GM18498 (cell line): ENCODE measurements around the gene CNIH3.
"Not testable (repeated sequence)": the region's sequence is repeated elsewhere in the genome, so short reads cannot be mapped to it uniquely, and the experiment has no call there.

Source experiments
- ATAC-seq: cut with Tn5 transposase; IDR thresholded peaks from one replicate; pipeline ENCODE4 v1.9.1; 2021; ENCODE audit warnings: mild to moderate bottlenecking, moderate library complexity; ENCODE audit not compliant: unreplicated experiment

The CNIH3 gene

DNA sequence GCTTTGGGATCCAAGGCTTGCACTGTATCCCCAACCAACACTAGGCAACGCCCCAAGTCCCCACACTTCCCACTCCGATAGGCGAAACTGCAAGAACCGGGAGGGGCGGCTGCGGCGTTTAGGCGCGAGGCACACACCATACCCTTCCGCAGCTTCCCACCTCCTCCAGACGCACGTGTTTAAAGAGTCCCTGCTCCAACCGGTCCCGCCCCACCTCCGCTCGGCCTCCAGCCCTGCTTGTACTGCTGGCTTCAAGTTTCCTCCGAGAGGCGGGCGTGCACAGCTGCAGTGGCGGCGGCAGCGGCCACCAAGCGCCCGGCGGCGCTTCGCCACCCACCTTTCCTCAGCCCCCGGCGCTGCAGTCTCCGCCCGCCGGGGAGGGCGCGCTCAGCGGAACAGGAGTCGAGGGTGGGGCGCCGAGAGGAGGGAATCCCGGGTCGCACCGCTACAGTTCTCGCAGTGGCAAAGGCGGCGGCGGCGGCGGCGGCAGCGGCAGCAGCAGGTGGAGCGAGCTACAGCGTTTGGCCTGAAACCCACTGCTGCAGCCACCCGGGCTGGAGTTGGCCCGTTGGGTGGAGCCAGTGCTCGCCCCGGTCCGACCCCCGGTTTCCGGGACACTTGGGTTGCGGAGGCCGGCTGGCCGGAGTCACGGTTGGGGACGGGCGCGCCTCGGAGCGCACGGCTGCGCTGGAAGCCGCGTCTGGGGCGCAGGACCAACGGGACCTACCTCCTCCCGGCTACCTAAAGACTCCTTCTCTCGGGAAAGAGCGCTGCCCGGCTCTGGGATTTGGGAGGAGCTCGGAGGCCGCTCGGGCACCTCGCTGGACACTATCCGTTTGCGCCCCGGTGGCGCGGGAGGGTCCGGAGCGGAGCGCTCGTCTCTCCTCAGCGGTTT, at the start of gene CNIH3:
CNIH3 (plus strand) TSS at position 457 of the 895 bp plus-strand sequence. CDS start 858 bp downstream, outside the sequence.
- no peak for ATAC-seq

DNA sequence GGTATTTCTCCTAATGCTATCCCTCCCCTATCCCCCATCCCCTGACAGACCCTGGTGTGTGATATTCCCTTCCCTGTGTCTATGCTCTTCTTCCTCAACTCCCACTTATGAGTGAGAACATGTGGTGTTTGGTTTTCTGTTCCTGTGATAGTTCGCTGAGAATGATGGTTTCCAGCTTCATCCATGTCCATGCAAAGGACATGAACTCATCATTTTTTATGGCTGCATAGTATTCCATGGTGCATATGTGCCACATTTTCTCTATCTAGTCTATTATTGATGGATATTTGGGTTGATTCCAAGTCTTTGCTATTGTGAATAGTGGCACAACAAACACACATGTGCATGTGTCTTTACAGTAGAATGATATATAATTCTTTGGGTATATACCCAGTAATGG, 49.6 kb upstream of the CNIH3 start:
- ATAC-seq: not testable (repeated sequence)

DNA sequence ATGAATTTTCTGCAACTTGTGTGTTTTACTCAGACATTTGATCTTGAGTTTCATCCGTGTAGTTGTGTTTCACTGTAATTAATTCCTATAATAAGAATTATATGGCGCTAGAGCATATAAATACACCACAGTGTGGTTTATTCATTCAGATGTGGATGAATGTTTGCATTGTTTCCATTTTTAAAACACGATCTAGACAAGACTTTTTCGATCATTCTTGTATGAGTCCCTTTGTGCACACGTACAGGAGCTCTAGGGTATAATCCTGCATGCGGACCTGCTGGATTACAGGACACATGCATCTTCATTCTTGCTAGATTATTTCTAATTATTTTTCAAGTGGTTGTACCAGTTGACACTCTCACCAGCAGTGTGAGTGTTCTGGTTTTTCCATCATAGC, 46.8 kb upstream of the CNIH3 start:
- no peak for ATAC-seq

DNA sequence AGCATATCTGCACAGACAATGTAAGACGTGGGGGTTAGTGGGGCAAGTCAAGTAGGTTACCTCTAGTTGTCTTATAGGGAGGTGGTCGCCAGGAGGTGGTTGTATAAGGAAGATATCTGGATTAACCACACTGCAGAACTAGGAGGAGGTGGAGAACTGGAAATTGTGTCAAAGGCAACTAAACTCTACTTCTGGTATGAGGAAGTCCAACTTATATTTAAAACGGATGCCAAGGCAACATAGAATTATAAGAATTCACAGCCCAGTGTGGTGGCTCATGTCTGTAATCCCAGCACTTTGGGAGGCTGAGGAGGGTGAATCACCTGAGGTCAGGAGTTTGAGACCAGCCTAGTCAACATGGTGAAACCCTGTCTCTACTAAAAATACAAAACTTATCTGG, 44.1 kb upstream of the CNIH3 start:
- ATAC-seq: not testable (repeated sequence)

DNA sequence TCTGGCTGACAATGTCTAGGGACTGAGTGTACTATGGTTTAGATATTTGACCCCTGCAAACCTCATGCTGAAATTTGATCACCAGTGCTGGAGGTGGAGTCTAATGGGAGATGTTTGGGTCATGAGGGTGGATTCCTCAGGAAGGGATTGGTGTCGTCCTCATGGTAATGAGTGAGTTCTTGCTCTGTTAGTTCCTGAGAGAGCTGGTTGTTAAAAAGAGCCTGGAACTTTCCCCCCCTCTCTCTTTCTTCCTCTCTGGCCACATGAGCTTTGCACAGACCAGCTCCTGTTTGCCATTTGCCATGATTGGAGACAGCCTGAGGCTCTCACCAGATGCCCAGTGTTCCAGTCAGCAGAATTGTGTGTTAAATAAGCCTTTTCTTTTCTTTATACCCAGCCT, 36.6 kb upstream of the CNIH3 start:
- ATAC-seq: no peak

DNA sequence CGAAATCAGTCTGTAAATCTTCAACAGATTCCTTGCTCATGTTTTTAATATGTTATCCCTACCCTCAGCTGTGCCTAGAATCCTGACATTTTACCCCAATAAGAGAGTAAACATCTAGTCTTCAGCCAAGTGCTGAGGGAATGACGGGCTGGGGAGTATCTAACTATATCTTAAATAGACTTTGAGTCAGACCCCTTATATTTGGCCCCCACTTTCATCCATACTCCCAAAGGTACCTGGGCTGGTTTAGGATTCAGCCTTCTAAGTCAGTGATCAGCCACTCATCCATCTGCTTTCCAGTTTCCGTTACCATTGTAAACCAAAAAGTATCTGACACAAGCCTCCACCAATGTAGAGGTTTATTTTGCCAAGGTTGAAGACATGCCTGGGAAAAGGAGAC, 36.1 kb upstream of the CNIH3 start:
- no peak for ATAC-seq

DNA sequence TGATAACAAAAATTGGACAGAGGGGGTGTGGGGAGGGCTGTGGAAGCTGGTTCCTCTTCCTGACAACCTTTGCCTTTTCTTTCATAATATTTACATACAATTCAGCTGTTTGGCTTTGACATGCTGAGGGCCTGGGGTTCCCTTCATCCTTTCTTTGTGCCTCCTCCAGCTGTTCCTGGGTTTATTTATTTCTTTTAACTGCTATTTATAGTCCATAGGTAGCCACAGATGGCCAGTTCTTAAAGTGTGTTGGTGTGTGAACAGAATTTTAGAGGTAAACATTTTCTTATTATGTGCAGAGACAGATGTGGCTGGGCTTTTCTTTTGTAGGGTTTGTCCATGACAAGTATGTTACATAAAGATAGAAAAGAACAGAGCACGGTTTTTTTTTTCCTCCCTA, 34.1 kb upstream of the CNIH3 start:
- no peak for ATAC-seq

DNA sequence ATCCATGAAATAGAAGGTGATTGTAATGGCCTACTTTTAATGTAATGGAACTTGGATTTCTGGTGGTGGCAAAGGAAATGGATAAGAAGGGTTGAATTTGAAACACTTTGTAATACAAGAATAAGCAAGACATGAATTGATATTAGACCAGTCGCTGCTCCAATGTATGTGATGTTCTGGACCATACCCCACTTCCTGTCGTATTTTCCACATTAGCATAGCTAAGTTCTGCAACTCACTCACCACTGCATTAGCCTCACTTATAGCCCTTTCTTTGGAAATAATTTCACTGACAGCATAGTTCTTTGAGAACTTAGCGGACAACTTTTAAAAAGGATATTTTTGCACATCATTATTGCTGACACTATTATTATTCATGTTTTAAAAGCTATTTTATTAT, 32.3 kb upstream of the CNIH3 start:
- no peak for ATAC-seq

DNA sequence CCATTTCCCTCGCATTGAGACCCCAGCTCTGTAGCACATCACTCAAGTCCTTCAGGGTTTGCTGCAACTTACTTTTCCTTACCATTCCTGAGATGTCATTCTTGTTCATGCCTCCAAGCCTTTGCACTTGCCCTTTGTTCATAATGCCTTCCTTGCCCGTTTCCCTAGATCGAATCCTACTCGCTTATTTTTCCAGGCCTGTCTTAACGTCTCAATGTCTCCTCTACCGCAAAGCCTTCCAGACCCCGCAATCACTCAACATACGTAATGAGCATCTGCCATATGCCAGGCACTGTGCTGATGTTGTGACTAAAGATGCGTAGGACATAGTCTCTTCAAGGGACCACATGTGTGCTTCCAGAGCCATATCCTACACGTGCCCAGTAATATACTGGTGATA, 31.1 kb upstream of the CNIH3 start:
- ATAC-seq: no peak

DNA sequence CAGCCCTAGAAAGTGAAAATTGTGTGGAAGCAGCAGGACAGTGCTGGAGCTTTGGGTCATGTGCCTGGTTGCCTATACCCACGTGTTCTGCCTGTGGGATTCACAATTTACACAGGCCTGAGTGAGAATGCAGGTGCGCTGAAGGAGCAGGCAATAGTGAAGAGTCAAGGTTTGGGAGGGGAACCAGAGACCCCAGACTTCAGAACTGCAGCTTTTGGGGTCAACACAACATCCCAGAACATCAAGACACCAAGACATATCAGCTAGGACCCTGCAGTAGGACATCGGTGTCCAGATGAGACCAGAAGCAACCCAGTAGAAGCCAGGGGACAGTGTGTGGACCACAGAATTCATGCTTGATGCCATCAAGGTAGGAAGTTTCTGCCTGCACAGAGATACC, 29.1 kb upstream of the CNIH3 start:
- ATAC-seq: no peak

DNA sequence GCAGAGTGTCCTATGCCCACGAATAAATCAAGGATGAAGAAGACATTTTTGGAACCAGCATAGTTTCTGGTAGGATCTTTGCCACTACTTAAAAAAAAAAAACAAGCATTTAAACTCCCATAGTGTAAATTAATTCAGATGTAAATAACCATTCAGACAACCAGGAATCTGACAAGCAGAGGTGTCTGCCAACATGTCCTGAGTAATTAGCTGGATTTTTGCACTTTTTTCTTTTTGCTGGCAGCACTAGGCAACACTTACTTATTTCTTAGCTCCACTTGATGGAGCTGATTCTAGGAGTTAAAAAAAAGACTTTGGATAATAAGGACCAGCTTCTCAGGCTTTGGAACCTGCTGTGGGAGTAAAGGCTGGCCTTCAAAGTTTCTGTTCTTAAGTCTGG, 27.6 kb upstream of the CNIH3 start:
- no peak for ATAC-seq

DNA sequence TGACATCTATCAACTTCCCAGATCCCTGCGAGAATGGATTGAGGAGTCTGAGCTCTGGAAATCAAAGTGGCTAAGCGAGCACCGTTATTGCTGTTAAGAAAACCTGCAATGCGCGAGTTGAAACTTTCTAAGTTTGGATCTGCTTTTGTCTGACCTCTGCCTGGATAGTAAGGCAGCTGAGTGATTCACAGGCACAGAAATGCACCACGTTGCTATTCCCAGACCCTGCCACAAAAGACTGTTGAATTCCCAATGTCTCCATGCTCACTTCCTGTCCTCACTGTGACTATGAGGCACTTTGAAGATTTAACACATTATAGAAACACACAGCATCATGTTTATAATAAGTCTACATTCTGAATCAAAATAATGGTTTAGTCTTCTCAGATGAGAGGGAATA, 27.1 kb upstream of the CNIH3 start:
- ATAC-seq: no peak

DNA sequence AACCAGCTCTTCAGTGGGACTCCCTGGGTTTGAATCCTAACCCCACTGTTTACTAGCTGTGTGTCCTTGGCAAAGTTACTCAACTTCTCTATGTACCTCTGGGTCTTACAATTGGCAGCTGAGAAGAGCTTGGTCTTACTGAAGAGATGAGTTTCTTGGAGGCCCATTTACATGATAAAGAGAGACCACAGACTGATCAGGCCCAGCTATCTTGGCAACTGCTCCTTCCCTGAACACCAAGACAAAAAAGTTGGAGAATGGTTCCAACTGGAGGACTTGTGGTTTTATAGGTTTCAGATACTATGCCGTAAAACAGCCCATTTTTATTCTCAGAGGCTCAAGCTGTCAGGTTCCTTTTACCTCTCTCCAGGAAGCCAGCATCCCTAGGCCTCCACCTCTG, 24.8 kb upstream of the CNIH3 start:
- ATAC-seq: no peak

DNA sequence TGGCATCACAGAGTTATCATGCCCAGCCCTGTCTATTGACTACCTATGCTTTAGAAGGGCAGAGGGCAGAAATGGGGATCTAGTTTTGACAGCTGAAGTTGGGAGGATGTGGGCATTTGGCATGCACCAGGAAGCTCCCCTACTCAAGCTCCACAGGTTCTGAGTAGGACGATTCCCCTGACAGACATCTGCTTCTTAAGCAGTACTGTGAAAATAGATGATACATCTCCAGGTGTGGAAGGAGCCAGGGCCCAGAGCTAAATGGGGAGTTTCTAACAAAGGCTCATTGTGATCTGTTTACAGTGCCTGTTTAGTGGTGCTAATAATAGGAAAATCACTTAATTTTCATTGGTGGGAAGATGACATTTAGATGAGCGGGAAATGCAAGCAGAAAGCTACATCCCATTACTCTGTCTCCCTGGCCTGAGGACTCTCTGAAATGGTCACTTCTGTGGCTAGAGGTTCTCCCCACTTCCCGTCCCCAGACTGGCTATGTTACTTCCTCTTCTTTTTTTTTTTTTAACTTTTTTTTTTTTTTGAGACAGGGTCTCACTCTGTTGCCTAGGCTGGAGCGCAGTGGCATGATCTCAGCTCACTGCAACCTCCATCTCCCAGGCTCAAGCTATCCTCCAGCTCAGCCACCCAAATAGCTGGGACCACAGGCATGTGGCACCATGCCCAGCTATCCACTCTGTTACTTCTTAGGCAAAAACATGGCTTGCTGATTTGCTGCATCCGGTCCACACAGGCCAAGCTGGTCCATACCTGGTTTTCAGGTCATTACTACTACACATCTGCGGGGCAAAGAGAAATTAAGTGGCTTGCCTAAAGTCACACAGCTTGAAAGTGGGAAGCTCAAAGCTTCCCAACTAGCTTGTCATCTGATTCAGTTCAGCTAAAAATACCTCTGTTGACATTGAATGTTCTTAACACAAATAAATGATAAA, 23.2 kb upstream of the CNIH3 start:
- no peak for ATAC-seq

DNA sequence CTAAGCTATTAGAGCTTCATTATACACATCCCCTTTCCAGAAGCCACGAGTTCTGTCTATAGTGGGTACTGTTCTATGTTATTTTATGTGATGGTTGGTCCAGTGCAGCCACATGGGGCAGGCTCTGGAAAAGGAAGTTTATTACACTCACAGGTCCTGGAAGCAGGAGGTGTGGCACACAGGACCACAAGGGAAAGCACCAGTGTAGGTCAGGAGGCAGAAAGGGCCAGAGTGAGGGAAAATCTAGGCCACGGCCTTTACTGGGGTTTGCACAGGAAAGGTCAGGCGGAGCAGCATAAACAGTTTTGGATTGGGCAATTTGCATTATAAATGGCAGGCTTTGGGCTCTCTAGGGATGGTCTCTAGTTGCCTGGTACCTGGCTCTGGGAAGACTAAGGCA, 21.8 kb upstream of the CNIH3 start:
- ATAC-seq: no peak

DNA sequence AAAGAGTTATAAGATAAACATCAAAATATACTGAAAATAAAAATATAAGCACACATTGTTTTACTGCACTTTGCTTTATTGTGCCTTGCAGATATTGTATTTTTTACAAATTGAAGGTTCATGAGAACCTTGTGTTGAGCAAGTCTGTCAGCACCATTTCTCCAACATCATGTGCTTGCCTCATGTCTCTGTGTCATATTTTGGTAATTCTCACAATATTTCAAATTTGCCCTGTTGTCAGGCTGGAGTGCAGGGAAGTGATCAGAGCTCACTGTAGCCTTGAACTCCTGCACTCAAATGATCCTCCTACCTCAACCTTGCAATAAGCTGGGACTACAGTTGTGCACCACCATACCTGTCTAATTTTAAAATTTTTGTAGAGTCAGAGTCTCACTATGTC, 21.3 kb upstream of the CNIH3 start:
- no peak for ATAC-seq

DNA sequence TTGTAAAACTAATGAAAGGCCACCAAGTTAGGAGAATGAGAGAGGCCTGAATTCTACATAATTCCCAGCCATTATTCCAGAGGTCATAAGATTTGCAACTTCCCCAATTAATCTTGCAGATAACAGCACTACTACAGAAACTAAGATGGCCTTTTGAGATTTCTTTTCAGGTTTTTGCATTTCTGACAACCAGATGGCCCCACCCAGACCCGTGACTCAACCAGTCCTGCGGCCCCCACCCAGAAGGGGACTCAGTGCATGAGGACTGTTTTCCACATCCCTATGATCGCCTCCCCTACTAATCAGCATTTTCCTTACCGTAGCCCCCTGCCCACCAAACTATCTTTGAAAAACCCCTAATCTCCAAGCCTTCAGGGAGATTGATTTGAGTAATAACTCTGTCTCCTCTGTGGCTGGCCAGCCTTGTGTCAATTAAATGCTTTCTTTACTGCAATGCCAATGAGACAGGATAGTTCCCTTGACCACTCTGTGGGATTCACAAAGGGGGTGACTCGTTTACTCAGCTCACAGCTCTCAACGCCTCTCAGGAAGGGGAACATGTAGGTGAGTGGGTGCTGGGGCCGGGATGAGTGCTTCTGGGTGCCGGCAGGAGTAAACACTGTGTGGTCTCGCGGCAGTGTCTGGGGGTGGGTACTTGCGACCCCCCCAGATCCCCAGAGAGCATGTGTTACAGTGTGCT, 10.5 kb upstream of the CNIH3 start:
- no peak for ATAC-seq

DNA sequence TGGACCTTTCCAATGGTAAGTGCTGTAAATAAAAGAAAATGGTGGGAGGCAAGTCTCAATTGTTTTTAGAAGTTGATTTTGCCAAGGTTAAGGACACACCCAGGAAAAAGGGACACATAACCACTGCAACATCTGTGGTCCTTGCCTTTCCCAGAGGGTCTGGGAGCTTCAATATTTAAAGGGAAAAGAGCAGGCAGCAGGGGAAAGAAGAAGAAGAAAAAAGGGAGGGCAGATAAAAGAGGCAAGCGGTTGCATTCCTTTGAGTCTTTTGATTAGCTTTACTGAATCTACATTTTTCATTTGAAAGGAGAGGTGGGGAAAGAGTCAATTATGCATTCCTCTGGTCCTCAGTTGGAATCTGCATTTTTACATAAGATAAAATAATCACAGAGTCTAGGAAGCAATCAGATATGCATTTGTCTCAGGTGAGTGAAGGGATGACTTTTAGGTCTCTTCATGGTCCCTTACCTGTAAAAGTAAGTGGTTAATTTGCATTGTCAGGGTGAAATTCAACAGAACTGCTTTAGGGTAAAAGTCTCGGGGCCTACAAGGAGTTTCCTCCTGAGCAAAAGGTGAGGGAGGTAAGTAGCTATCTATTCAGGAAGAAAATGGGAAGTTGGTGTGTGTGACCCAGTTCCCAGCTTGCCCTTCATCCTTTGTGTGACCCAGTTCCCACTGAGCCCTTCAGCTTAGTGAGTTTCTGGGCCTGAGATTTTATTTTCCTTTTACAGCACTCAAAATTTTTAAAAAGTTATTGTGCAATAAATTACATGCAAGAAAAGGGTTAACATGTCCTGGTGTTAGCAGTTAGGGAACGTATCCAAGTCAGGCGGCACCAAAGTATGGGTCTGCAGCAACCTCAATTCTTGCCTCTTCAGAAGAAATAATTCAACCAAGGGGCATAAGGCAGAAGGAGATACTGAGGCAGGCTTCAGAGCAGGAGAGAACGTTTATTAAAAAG, 8.6 kb upstream of the CNIH3 start:
- ATAC-seq: no peak

DNA sequence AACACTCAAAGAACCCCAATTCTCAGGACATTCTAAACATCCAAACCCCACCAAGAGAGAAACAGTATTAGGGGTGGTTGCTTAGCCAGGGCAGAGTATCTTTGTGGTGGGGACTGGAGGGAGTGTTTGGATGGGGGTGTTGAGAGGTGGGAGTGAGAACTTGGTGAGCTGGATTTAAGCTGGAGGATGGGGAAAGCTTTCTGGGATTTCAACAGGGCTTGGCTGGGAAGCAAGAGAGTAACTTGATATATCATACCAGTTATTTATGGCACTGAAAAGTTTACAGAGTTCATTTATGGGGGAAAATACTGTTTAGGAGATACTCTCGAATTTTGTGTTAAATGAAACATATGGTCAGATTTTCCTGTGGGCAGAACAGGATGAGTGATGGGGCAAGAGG, 6.8 kb upstream of the CNIH3 start:
- no peak for ATAC-seq

DNA sequence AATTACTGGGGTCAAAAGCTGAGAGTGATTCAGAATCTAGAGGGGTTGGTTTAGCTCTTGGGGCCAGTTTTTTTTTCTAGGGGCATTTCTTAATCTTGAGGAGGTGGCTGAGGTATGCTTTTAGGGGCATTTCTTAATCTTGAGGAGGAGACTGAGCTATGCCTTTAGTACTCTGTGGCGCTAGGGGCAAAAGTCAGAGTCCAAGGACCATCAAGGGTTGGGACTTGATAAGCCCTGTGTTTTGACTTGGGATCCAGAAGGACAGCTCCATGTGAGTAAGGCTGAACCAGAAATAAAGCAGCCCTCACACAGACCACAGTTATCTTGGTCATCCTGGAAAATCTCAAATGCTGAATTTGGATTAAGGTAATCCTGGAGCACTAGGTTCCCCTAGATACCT, 3.9 kb upstream of the CNIH3 start:
- no peak for ATAC-seq
